ENCODE data around the gene WRNIP1. TPM values are rescaled to one million over a fixed set of nuclear protein-coding genes. Genes with fewer than 3 reads are reported as not detected.

WRNIP1 gene
- total and polyA plus RNA-seq, 2 of the 13 experiments (the other 11 are each of a cell fraction or from before 2014, with no cell fraction given), result 77.7 to 90.3 TPM

DNA sequence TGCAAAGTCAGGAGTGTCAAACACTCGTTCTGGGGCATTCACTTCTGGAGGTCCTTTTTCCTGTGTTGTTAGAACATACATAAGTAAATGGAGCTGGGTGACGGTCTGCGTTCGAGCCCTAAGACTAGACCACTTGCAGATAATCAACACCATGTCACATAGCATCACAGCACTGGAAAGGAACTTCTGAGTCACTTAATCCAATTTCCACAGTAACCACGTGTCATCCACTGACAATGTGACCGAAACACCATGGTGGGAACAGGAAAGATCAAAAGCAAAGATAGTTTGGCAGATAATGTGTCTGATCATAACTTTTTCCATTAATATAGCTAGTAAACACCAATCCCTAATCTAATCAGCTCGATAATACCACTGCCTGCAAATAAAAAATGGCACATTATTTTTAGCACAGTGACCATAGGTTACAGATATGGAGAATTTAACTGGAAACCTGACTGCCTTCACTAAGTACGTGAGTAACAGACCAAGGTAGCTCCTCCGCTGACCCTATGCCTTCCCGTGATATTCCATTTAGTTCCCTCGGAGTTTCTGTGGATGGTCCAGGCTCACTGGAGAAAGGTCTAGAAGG is 34.8 kb downstream of the WRNIP1 start (continued):
- TF ChIP-seq, protein P1, sequence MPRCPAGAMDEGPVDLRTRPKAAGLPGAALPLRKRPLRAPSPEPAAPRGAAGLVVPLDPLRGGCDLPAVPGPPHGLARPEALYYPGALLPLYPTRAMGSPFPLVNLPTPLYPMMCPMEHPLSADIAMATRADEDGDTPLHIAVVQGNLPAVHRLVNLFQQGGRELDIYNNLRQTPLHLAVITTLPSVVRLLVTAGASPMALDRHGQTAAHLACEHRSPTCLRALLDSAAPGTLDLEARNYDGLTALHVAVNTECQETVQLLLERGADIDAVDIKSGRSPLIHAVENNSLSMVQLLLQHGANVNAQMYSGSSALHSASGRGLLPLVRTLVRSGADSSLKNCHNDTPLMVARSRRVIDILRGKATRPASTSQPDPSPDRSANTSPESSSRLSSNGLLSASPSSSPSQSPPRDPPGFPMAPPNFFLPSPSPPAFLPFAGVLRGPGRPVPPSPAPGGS (CRISPR knock-in tag; IDR thresholded peaks at IDR 0.05), result no peak
- TF ChIP-seq ZNF205 (CRISPR knock-in tag; IDR thresholded peaks at IDR 0.05) (no peak), FOXP4 (CRISPR knock-in tag; IDR thresholded peaks at IDR 0.05) (no peak), SPEN (CRISPR knock-in tag; IDR thresholded peaks at IDR 0.05; ENCODE audit: low read depth) (no peak), FOXP1 (IDR thresholded peaks at IDR 0.05) (no peak), FOXP1 (CRISPR knock-in tag; IDR thresholded peaks at IDR 0.05) (no peak), MXD3 (CRISPR knock-in tag; IDR thresholded peaks at IDR 0.05) (no peak)

- intact Hi-C loops (cut with micrococcal nuclease; ENCODE audit: unreplicated experiment) (no loop called here), in situ Hi-C loops (cut with HindIII; ENCODE audit: extremely low pct_ligation_motif_present, low pct_unique_long_range_greater_than_20kb) (no loop called here)
- peaks cover 23% of the 10 kb centered on the region for H3K4me1 ChIP-seq (ENCODE audit: insufficient read depth, low read length)
- ChIA-PET POLR2A (no interaction called here), CTCF (ENCODE audit: low intra/inter-chr PET ratio, low total read pairs) (no interaction called here)
- no peaks in the 10 kb centered on the region for H4K20me1 ChIP-seq (ENCODE audit: insufficient read depth, low read length)
- no peaks in the 10 kb centered on the region for H3K27me3 ChIP-seq (ENCODE audit: control insufficient read depth in 1 of 2, insufficient read depth in 2 of 2, low read length in 2 of 2)
- H2AFZ ChIP-seq (ENCODE audit: low read length), result no peak overlapping the region
- FAIRE-seq, result no peak
- no peak overlapping the region for H3K27ac ChIP-seq (ENCODE audit: extremely low read length, insufficient read depth, low read length)
- no peak overlapping the region for H3K4me2 ChIP-seq (ENCODE audit: low read depth, low read length)
- no peaks in the 10 kb centered on the region for H3K36me3 ChIP-seq (replicated peaks in 1 of 2; ENCODE audit: control insufficient read depth in 1 of 2, insufficient read depth in 2 of 2, low read length in 2 of 2)
- BruUV-seq (replicated peaks), result no TSS peak
- DNase-seq (ENCODE audit: low spot score), result no peak
- H3K9ac ChIP-seq (ENCODE audit: insufficient read depth, low read depth, low read length), result no peak overlapping the region
- WGBS (ENCODE audit: low lambda C conversion rate), result 86% methylated on average over 11 of the region's 14 CpGs
- no peaks in the 10 kb centered on the region for H3K79me2 ChIP-seq (ENCODE audit: insufficient read depth, low read length)
- no peaks in the 10 kb centered on the region for H3K9me3 ChIP-seq (ENCODE audit: low read length)
- H3K4me3 ChIP-seq (replicated peaks in 1 of 3; ENCODE audit: insufficient read depth in 1 of 3, low read depth in 2 of 3, low read length in 3 of 3), result no peak overlapping the region
- no peak for ATAC-seq
- no peak for TF ChIP-seq ZNF713 (CRISPR knock-in tag; IDR thresholded peaks at IDR 0.05)
- no peak for TF ChIP-seq ZNF569 (CRISPR knock-in tag; IDR thresholded peaks at IDR 0.05; ENCODE audit: borderline replicate concordance)
- TF ChIP-seq RBM22 (optimal IDR thresholded peaks at IDR 0.05; ENCODE audit: low read length), result no peak
- TF ChIP-seq, protein P2, sequence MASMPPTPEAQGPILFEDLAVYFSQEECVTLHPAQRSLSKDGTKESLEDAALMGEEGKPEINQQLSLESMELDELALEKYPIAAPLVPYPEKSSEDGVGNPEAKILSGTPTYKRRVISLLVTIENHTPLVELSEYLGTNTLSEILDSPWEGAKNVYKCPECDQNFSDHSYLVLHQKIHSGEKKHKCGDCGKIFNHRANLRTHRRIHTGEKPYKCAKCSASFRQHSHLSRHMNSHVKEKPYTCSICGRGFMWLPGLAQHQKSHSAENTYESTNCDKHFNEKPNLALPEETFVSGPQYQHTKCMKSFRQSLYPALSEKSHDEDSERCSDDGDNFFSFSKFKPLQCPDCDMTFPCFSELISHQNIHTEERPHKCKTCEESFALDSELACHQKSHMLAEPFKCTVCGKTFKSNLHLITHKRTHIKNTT (CRISPR knock-in tag; IDR thresholded peaks at IDR 0.05), result no peak
- TF ChIP-seq, protein P3, sequence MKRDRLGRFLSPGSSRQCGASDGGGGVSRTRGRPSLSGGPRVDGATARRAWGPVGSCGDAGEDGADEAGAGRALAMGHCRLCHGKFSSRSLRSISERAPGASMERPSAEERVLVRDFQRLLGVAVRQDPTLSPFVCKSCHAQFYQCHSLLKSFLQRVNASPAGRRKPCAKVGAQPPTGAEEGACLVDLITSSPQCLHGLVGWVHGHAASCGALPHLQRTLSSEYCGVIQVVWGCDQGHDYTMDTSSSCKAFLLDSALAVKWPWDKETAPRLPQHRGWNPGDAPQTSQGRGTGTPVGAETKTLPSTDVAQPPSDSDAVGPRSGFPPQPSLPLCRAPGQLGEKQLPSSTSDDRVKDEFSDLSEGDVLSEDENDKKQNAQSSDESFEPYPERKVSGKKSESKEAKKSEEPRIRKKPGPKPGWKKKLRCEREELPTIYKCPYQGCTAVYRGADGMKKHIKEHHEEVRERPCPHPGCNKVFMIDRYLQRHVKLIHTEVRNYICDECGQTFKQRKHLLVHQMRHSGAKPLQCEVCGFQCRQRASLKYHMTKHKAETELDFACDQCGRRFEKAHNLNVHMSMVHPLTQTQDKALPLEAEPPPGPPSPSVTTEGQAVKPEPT (CRISPR knock-in tag; IDR thresholded peaks at IDR 0.05; ENCODE audit: low read depth), result no peak
- TF ChIP-seq NFATC3 (CRISPR knock-in tag; IDR thresholded peaks at IDR 0.05), result no peak
- no peak for TF ChIP-seq ZNF282 (IDR thresholded peaks at IDR 0.05; ENCODE audit: partially characterized antibody)
- TF ChIP-seq, protein P4, sequence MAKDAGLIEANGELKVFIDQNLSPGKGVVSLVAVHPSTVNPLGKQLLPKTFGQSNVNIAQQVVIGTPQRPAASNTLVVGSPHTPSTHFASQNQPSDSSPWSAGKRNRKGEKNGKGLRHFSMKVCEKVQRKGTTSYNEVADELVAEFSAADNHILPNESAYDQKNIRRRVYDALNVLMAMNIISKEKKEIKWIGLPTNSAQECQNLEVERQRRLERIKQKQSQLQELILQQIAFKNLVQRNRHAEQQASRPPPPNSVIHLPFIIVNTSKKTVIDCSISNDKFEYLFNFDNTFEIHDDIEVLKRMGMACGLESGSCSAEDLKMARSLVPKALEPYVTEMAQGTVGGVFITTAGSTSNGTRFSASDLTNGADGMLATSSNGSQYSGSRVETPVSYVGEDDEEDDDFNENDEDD (CRISPR knock-in tag; IDR thresholded peaks at IDR 0.05; ENCODE audit: borderline replicate concordance), result no peak
Measured at GRCh38 chr6:2800552-2801316, 35.5 kb downstream of the WRNIP1 start.

Measured in HepG2 (cell line).